Amniotic stem cell (primary cell): ENCODE measurements around the gene PKM.

ENCODE experiments used
- DNase-seq: peaks from one replicate; lab custom pipeline; 2025; lab: John Stamatoyannopoulos, UW

The PKM gene

DNA sequence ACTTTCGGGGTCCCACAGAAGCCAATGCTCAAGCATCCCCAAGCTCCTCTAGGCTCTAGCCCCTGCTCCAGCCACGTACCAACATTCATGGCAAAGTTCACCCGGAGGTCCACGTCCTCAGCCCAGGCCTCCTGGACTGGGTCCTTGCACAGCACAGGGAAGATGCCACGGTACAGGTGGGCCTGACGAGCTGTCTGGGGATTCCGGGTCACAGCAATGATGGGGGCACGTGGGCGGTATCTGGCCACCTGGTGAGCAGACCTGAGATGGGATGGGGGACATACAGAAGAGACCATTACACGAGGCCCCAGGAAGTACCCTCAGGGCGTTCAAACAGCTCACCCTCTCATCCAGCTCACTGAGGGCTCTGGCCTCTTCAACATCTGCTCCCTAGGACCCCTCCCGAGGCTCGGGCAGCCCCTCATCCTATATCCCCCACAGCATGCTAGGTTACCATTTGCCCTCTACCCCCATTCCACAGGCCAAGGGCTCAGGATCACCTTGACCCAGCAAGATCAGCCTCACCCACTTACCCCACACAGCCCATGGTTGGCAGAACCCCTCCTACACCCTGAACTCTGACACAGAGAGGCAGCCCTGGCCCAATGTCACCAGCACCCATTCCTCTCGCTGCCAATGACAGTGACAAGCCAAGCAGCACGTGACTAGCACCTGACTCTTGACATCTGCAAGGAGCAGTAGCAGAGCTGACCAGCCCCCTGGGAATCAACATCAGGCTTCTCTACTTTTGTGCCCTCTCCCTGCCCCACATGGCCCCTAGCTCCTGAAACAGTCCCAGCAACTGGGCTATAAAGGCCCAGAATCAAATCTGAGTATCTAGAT lies 30.4 kb downstream of the PKM start:
- no peak for DNase-seq

DNA sequence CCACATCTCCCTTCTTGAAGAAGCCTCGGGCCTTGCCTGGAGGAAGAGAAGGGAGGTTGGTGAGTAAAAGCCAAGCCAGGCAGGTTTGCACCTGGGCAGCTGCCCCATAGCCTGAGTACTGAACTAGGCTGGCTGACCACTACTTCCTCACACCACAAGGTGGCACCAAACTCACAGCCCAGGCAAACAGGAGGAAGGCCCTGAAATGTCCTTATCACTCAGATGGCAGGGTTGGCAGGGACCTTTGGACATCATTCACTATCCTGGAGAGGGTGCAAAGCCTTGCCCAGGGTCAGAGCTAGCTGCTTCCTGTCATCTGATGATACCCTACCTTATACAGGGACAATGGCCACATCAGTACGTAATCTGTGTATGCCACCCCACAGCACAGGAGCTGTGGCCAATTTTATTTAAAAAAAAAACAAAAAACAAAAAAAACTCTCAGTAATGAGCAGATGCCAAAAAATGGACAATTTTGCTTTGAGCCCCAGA lies 31.2 kb downstream of the PKM start:
- peak; percentile 30 for DNase-seq

- no peak for DNase-seq
Observed at GRCh38 chr15:72199205-72199515, 31.8 kb downstream of the PKM start.

GRCh38 chr15:72198356-72199204 lies 32.4 kb downstream of the PKM start:
- DNase-seq, result no peak

DNA sequence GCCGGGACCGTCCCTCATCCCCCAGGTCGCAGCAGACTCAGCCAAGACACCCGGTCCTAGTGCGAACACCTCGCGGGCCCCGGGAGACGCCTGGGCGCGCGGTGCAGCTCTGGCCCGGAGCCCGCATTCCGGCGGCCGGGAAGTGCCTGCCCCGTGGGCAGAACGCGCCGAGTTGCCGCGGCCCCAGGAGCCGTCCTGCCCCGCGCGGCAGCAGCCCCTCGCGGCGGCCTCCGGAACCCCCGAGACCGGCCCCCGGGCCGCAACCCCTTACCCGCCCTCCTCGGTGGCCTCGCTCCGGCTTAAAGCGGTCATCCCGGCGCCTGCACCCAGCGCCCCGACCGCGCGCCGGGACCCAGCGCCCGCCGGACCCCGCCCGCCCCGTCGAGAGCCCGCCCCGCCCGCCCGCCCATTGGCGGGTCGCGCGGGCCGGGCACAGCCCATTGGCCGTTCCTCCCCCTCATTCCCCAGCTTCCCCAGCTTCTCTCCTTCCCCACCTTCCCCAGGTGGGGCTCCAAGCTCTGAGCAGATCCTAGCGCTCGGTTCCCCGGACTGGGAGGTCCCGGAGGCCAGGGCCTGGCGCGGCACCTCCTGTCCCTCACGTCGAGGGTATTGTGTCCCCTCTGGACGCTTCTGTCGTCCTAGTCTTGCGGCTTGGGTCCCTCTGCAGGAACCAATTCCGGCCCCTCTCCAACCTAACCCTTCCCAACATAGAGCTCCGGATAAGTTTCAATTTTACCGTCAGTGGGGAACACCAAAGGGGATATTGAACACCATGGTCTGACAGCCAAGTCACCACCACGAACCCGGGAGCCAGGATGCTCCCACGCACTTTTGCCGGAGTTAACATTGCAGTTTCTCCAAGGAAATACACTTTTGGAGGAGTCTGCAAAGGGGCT lies 33.3 kb downstream of the PKM start, which contains the start of gene GRAMD2A:
TSS of gene GRAMD2A (minus strand) at position 328 of the 896 bp plus-strand sequence.
- no peak for DNase-seq

GRCh38 chr15:72197041-72197459 lies 33.9 kb downstream of the PKM start:
- DNase-seq, result no peak

DNA sequence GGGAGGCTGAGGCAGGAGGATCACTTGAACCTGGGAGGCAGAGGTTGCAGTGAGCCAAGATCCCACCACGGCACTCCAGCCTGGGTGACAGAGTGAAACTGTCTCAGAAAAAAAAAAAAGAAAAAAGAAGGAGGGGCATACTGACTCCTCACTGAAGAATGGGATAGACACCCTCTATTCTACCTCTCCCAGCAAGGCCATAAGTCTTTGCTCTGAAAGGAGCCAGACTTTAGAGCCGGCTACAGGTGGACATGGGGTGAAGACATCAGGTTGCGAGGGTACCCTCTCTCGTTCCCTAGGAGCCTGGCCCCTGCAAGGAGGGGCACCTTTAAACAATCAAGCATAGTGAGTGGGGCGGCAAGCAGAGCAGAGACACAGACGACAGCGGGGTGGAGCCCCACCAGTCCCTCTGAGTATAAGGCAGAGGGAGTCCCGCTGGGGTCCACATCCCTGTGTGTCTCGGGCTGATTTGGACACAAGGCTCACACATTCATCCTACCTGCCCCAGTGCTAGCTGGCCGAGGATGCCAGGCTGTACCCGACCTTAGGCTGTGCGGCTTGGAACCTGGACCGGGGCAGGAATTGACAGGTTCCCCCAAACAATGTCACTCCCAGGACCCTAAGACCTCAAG lies 34.5 kb downstream of the PKM start:
- DNase-seq, result no peak

GRCh38 chr15:72195101-72195511 lies 35.9 kb downstream of the PKM start:
- DNase-seq, result no peak

DNA sequence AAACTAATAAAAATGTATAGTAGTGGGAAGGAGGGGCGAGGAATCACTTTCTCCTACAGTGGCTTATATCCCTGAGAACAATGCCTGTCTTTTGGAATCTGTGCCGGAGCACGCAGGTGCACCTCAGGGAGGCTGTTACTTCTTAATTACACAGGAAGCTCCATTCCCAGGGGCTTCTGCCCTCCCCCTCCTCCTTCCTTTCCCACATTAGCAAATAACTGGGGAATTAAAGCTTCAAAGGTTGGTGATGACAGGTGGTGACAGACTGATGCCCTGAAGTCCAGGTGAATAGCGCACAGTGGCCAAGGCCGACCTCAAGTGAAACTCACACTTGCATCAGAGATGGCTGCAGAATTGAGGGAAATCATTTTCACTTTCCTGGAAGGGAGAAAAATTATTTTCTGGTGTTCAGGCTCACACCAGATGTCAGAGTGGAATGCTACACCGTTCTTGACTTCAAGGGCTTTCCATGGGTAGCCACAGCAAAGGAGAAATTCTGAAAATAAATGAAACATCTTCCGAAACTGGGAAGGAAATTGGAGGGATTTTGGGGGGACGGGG lies 37.1 kb downstream of the PKM start:
- no peak for DNase-seq

DNA sequence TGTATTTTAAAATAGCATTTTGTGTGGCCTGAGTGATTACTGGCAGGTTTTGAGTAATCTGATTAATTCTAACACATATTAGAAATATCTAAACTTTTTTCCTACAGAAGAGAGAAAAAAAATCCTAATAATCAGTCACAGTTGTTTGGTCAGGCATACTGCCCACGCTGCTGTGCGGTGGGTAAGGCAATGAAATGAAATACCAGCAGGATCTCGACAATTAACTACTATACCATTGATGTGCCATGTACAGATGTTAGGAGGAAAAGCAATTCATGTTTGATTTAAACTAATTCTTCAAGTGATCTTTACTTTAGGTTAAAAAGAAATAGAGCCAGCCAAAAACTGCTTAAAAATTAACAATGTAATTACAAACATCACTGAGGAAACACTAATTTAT lies 38.6 kb downstream of the PKM start:
- DNase-seq, result no peak

- no peak for DNase-seq
Observed at GRCh38 chr15:72189250-72189902, 41.6 kb downstream of the PKM start.

- no peak for DNase-seq
Observed at GRCh38 chr15:72184165-72184811, 46.7 kb downstream of the PKM start.

- no peak for DNase-seq
Observed at GRCh38 chr15:72183781-72184164, 47.2 kb downstream of the PKM start.

DNA sequence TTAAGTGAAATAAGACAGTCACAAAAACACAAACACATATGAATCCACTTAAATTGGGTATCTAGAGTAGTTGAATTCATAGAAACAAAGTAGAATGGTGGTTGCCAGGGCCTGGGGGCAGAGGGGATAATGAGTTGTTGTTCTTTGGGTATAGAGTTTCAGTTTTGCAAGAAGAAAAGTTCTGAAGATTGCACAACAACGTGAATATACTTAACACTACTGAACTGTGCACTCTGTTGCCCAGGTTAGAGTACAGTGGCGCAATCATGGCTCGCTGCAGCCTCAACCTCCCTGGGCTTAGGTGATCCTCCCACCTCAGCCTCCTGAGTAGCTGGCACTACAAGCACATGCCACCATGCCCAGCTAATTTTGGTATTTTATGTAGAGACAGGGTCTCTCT lies 48.3 kb downstream of the PKM start:
- DNase-seq, result no peak

DNA sequence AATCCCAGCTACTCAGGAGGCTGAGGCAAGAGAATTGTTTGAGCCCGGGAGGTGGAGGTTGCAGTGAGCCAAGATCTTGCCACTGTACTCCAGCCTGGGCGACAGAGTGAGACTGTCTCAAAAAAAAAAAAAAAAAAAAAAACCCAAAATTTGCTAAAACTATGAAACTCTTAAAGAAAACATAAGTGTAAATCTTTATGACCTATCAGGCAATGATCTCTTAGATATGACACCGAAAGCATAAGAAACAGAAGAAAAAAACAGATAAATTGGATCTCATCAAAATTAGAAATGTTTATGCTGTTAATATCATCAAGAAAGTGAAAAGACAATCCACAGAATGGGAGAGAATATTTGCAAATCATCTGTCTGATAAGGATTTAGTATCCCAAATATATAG lies 48.7 kb downstream of the PKM start:
- no peak for DNase-seq

- no peak for DNase-seq
Observed at GRCh38 chr15:72180761-72181324, 50.1 kb downstream of the PKM start.

DNA sequence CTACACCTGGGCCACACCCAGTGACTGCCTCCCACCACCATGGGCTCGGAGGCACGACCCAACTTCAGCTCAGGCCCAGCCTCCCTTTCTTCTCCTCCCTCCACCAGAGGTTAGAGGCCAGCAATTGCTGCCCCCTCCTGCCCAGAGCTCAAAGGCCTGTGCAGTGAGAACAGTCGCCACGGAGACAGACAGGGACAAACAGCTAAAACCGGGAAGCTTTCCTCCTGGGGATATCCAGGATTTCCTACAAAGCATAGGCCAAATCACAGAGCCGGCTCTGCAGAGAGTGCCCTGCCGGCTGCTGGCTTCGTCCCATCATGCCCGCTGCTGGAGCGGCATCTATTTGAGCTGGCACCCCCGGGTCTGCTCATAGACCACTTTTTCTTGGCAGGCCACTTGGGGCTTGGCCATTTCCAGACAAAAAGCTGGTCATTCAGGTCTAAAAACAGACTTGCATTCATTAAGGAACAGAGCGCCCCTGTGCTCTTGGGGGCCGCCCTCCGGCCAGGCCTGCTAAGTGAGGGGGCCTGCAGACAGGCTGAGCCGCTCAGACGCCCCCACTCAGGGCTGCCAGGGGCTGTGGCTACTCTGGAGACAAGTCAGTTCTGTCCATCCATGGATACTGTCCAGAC lies 50.9 kb downstream of the PKM start:
- no peak for DNase-seq

DNA sequence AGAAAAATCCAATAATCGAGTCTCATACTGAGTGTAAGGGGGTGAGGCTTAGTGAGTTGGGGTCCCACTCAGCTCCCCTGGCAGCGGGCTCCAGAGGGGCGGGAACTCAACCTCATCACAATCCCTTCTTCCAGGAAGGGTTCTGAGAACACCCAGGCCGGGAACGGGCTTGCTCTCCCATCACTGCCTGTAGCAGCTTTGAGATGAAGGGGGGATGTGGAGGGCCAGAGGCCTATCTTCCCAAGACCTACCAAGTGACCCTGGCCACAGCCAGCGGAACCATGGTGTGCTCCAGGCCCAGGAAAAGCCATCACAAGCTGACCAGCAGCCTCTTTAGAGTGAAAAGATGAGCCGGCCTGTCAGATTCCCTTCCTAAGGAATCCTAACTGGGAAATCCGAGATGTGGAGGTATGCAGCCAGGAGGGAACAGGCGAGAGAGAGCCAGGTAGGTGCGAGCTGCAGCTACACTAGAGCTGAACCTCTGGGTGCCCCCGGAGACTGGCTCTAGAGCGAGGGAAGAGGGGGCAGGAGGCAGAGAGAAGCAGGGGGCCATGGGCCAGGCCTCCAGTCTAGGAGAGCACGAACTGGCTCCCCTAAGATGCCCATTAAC lies 51.9 kb downstream of the PKM start:
- no peak for DNase-seq

- no peak for DNase-seq
Observed at GRCh38 chr15:72176743-72177142, 54.2 kb downstream of the PKM start.
